ENCODE data around the gene LIPK. TPM values are rescaled to one million over a fixed set of nuclear protein-coding genes. Genes with fewer than 3 reads are reported as not detected.

Gene LIPK
- total and polyA plus RNA-seq, 2 of the 13 experiments (the other 11 are each of a cell fraction or from before 2014, with no cell fraction given): not detected

DNA sequence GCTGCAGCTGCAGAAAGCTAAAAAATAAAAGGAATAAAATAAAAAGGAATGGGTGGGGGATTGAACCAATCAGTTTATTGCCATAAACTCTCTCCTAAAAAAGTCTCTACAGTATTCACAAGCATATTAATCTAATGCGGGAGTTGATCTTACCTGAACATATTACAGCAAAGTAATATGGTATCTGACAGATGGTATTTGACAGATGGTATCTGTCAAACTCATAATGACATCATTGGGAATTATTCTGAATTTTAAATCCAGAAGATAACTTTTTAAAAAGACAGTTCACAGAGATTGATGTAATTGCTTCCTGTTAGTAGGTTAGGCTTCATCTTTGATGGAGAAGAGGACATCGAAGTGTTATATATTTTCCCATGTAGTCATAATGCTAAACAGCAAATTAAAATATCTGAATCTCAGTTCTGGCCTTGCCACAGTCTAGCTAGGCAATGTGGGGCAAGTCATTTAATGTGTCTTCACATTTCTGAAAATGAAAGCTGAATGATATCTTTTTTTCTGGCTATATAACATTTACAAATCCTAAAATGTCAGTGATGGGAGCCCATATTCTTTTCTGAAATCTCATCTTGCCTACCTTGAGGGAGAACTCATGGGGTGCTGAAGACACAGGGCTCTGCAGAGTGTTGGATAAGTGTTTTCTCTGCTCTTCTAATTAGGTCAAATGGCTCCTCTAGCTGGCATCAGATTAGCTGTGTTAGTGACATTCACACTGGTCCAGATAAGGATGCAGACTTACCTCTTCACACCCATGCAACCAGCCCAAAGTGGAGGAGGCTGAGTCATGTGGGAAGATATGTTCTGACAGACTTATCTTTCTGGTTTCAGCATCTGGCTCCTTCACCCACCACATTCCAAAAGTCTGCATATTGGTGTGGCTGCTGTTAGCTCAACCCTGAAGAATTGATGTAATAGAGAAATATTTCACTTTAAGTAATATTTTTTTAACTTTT is 94.4 kb downstream of the LIPK start:
- DNase-seq (ENCODE audit: low spot score) (no peak), FAIRE-seq (no peak), ATAC-seq (no peak)
- no peaks in the 10 kb centered on the region for H3K27me3 ChIP-seq (ENCODE audit: control insufficient read depth in 1 of 2, insufficient read depth in 2 of 2, low read length in 2 of 2)
- in situ Hi-C loops (cut with HindIII; ENCODE audit: extremely low pct_ligation_motif_present, low pct_unique_long_range_greater_than_20kb): no loop called here
- no peak overlapping the region for H3K4me3 ChIP-seq (replicated peaks in 1 of 3; ENCODE audit: insufficient read depth in 1 of 3, low read depth in 2 of 3, low read length in 3 of 3)
- no peaks in the 10 kb centered on the region for H3K4me1 ChIP-seq (ENCODE audit: insufficient read depth, low read length)
- H3K36me3 ChIP-seq (replicated peaks in 1 of 2; ENCODE audit: control insufficient read depth in 1 of 2, insufficient read depth in 2 of 2, low read length in 2 of 2): no peaks in the 10 kb centered on the region
- no peaks in the 10 kb centered on the region for H3K79me2 ChIP-seq (ENCODE audit: insufficient read depth, low read length)
- no peaks in the 10 kb centered on the region for H4K20me1 ChIP-seq (ENCODE audit: insufficient read depth, low read length)
- ChIA-PET CTCF (ENCODE audit: low intra/inter-chr PET ratio, low total read pairs) (no interaction called here), POLR2A (no interaction called here)
- no peak overlapping the region for H3K9ac ChIP-seq (ENCODE audit: insufficient read depth, low read depth, low read length)
- 27% methylated on average over 2 of the region's 2 CpGs for WGBS (ENCODE audit: low lambda C conversion rate)
- TF ChIP-seq MIER2 (CRISPR knock-in tag; IDR thresholded peaks at IDR 0.05) (no peak), ATF7 (IDR thresholded peaks at IDR 0.05) (peak; percentile 58), ATF7 (CRISPR knock-in tag; IDR thresholded peaks at IDR 0.05) (no peak)
- no peaks in the 10 kb centered on the region for H3K9me3 ChIP-seq (ENCODE audit: low read length)
- intact Hi-C loops (cut with micrococcal nuclease; ENCODE audit: unreplicated experiment): no loop called here
- H3K27ac ChIP-seq (ENCODE audit: extremely low read length, insufficient read depth, low read length): no peak overlapping the region
- no peak overlapping the region for H3K4me2 ChIP-seq (ENCODE audit: low read depth, low read length)
- no TSS peak for BruUV-seq (replicated peaks)
- H2AFZ ChIP-seq (ENCODE audit: low read length): no peak overlapping the region

Other genes with a start within 250 kb of the LIPK start
- not detected in 2 replicates for gene RNLS, start 122.9 kb upstream of the LIPK start, total RNA-seq (2016; rRNA removed; fragmentation: Illumina TruSeq; extraction: Trizol)
- not detected in 2 replicates for gene RNLS, start 122.9 kb upstream of the LIPK start, polyA plus RNA-seq (2011; rRNA removed)
- gene LIPJ, start 119.5 kb upstream of the LIPK start, total RNA-seq (2016; rRNA removed; fragmentation: Illumina TruSeq; extraction: Trizol): not detected in 2 replicates
- not detected in 2 replicates for gene LIPJ, start 119.5 kb upstream of the LIPK start, polyA plus RNA-seq (2011; rRNA removed)
- gene LIPF, start 41.8 kb upstream of the LIPK start, total RNA-seq (2016; rRNA removed; fragmentation: Illumina TruSeq; extraction: Trizol): not detected in 2 replicates
- not detected in 2 replicates for gene LIPF, start 41.8 kb upstream of the LIPK start, polyA plus RNA-seq (2011; rRNA removed)
- gene LIPN, start 53.8 kb downstream of the LIPK start, total RNA-seq (2016; rRNA removed; fragmentation: Illumina TruSeq; extraction: Trizol): not detected in 2 replicates
- gene LIPN, start 53.8 kb downstream of the LIPK start, polyA plus RNA-seq (2011; rRNA removed): not detected in 2 replicates
- not detected in 2 replicates for gene LIPM, start 96.5 kb downstream of the LIPK start, total RNA-seq (2016; rRNA removed; fragmentation: Illumina TruSeq; extraction: Trizol)
- not detected in 2 replicates for gene LIPM, start 96.5 kb downstream of the LIPK start, polyA plus RNA-seq (2011; rRNA removed)
- not detected in 2 replicates for gene ANKRD22, start 145.6 kb downstream of the LIPK start, total RNA-seq (2016; rRNA removed; fragmentation: Illumina TruSeq; extraction: Trizol)
- gene ANKRD22, start 145.6 kb downstream of the LIPK start, polyA plus RNA-seq (2011; rRNA removed): not detected in 2 replicates
- gene STAMBPL1, start 174.0 kb downstream of the LIPK start, total RNA-seq (2016; rRNA removed; fragmentation: Illumina TruSeq; extraction: Trizol): 1.5 and 1.6 TPM in 2 replicates
- gene STAMBPL1, start 174.0 kb downstream of the LIPK start, polyA plus RNA-seq (2011; rRNA removed): 1.0 and 1.4 TPM in 2 replicates
- gene ACTA2, start 246.5 kb downstream of the LIPK start, total RNA-seq (2016; rRNA removed; fragmentation: Illumina TruSeq; extraction: Trizol): 58.1 and 59.9 TPM in 2 replicates
- gene ACTA2, start 246.5 kb downstream of the LIPK start, polyA plus RNA-seq (2011; rRNA removed): 21.8 and 25.1 TPM in 2 replicates

All from HepG2 (cell line).